PC-3 (cell line): ENCODE data around the gene CLIP1.

ENCODE experiments used
- EZH2 ChIP-seq: fragments of 300-600 bp; sonication (generic); IDR thresholded peaks from one replicate; pipeline ENCODE4 v1.6.1; 2017; ENCODE audit warnings: antibody characterized with exemption, mild to moderate bottlenecking, low read length; ENCODE audit not compliant: unreplicated experiment
- TF ChIP-seq, protein P1 (sequence below): fragments of 300-600 bp; sonication (generic); conservative IDR thresholded peaks from 2 replicates; pipeline ENCODE4 v1.5.1; 2017; ENCODE audit warnings: antibody characterized with exemption, low read depth, mild to moderate bottlenecking, low read length

DNA sequence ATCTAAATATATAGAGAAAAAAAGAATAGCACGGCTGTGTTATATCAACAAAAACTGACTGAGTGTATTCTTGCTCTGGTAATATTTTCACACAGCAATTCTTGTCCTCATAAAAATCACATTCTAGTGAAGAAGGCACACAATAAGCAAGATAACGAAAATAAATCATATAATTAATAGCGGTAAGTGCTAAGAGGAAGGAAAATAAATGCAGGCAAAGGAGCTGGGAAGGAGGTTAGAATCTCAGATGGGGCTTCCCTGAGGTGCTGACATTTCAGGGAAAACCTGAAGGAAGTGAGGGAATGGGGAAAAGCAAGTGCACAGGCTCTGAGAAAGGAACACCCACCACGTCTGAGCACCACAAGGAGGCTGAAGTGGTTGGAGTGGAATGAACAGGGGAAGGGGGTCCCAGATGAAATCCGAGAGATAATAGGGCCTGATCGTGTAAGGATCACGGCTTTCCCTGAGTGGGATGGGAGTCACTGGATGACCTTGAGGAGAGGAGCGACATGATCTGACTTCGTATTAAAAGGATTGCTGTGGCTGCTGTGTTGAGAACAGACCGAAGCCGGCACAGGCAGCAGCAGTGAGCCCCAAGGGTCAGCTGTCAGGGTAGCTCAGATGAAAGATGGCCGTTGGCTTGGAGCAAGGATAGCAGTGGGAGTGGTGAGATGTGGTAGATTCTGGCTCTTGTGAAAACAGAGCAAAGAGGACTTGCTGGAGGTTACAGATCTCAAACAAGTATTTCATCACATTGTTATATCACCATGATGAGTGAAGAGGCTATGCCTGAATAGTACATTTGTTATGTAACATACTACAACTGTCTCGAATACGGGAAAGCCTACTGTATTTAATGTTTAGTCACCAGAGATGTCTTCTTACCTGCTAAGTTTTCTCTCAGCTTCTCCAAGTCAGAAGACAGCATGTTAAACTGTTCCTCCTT lies 89.1 kb downstream of the CLIP1 start:
- TF ChIP-seq, protein P1, sequence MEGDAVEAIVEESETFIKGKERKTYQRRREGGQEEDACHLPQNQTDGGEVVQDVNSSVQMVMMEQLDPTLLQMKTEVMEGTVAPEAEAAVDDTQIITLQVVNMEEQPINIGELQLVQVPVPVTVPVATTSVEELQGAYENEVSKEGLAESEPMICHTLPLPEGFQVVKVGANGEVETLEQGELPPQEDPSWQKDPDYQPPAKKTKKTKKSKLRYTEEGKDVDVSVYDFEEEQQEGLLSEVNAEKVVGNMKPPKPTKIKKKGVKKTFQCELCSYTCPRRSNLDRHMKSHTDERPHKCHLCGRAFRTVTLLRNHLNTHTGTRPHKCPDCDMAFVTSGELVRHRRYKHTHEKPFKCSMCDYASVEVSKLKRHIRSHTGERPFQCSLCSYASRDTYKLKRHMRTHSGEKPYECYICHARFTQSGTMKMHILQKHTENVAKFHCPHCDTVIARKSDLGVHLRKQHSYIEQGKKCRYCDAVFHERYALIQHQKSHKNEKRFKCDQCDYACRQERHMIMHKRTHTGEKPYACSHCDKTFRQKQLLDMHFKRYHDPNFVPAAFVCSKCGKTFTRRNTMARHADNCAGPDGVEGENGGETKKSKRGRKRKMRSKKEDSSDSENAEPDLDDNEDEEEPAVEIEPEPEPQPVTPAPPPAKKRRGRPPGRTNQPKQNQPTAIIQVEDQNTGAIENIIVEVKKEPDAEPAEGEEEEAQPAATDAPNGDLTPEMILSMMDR, result no peak
- TF ChIP-seq EZH2, result no peak
